HG03139 (cell line): Measurements from ENCODE around the gene RPS6KA1.
A peak's percentile ranks its signal among the peaks of the same experiment; 100 is the strongest.

ENCODE experiments used
- ATAC-seq: cut with Tn5 transposase; IDR thresholded peaks from one replicate; pipeline ENCODE4 v1.9.1; 2021; ENCODE audit not compliant: unreplicated experiment

The RPS6KA1 gene

GRCh38 chr1:26531651-26532131, 2.1 kb downstream of the RPS6KA1 start:
- no peak for ATAC-seq

GRCh38 chr1:26533951-26534509, 4.5 kb downstream of the RPS6KA1 start:
- no peak for ATAC-seq

GRCh38 chr1:26535201-26535600, 5.6 kb downstream of the RPS6KA1 start:
- no peak for ATAC-seq

GRCh38 chr1:26536081-26536480, 6.5 kb downstream of the RPS6KA1 start:
- ATAC-seq = no peak

GRCh38 chr1:26536521-26536920, 7.0 kb downstream of the RPS6KA1 start:
- ATAC-seq = no peak

- ATAC-seq = no peak
These were observed 8.4 kb downstream of the RPS6KA1 start for GRCh38 chr1:26537951-26538352.

GRCh38 chr1:26538480-26539412, 9.2 kb downstream of the RPS6KA1 start:
- no peak for ATAC-seq

- ATAC-seq = no peak
These were observed 10.2 kb downstream of the RPS6KA1 start for GRCh38 chr1:26539722-26540121.

- ATAC-seq = no peak
These were observed 10.8 kb downstream of the RPS6KA1 start for GRCh38 chr1:26540351-26540750.

- ATAC-seq = no peak
These were observed 11.9 kb downstream of the RPS6KA1 start for GRCh38 chr1:26541431-26541815.

- peak; percentile 52 for ATAC-seq
These were observed 12.5 kb downstream of the RPS6KA1 start for GRCh38 chr1:26541816-26542711.

- no peak for ATAC-seq
These were observed 13.3 kb downstream of the RPS6KA1 start for GRCh38 chr1:26542771-26543451.

- ATAC-seq = no peak
These were observed 13.9 kb downstream of the RPS6KA1 start for GRCh38 chr1:26543462-26543861.

- no peak for ATAC-seq
These were observed 14.6 kb downstream of the RPS6KA1 start for GRCh38 chr1:26544126-26544525.

GRCh38 chr1:26545969-26546323, 16.4 kb downstream of the RPS6KA1 start:
- ATAC-seq = no peak

GRCh38 chr1:26546375-26546774, 16.8 kb downstream of the RPS6KA1 start:
- ATAC-seq = no peak

- ATAC-seq = no peak
These were observed 17.3 kb downstream of the RPS6KA1 start for GRCh38 chr1:26546819-26547218.

- no peak for ATAC-seq
These were observed 19.3 kb downstream of the RPS6KA1 start for GRCh38 chr1:26548841-26549240.

GRCh38 chr1:26550946-26551345, 21.4 kb downstream of the RPS6KA1 start:
- ATAC-seq = no peak

- no peak for ATAC-seq
These were observed 23.2 kb downstream of the RPS6KA1 start for GRCh38 chr1:26552720-26553119.
